GM18858 (cell line): ENCODE measurements around the gene KLF1.
A peak's percentile ranks its signal among the peaks of the same experiment; 100 is the strongest.
"Not testable (repeated sequence)": the region's sequence is repeated elsewhere in the genome, so short reads cannot be mapped to it uniquely, and the experiment has no call there.

Experiments used
- ATAC-seq: cut with Tn5 transposase; IDR thresholded peaks from one replicate; pipeline ENCODE4 v1.9.1; 2021; ENCODE audit not compliant: unreplicated experiment

KLF1 gene

DNA sequence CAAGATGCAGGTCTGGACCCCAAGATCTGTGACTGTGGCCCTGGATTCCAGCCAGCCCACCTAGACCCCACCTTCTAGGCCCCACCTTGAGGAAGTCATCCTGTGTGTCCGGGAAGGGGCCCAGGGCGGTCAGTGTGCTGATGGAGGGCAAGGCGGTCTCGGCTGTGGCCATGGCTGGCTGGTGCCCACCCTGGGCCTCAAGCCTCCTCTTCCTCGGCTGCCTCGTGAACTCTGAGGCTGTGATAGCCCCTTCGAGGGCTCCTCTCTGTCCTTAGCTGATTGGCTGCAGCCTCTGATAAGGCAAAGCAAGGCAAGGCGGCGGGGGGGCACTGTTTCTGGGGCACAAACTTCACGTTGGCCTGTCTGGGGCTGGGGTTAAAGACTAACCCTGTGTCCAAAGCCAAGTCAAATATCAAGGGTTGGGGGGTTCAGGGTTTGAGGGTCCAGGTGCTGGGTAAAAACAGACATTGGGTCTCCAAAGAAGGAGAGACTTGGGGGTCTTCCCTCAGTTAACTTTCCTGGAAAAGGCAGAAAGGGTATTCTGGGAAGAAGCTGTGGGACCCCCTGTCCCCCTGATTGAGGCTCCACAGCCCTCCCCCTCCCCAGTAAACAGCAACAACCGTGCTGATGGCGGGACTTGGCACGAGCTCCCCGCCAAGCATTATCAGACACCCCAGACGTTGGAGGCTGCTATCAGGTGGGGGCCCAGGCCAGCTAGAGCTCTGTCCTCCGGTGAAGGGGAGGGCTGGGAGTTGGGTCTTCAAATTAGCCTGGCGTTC lies at the start of gene KLF1:
TSS of gene KLF1 (minus strand) at position 233 of the 779 bp plus-strand sequence. CDS start at position 172, 61 bp downstream.
- ATAC-seq, result no peak

DNA sequence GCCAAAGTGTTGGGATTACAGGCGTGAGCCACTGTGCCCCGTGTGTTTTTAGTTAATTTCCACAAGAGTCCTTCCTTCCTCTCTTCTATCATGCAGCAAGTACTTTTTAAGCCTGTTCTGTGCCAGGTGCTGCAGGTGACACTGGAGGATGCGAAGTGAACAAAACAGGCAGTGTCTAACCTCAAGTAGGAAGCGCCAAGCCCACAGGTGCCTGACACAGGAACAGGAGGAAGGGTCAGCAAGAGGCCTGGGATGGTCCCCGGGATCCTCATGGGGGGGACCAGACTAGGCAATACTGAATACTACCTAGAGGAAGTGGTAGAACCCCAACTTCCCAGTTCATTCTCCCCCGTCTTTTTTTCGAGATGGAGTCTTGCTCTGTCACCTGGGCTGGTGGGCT lies 49.6 kb upstream of the KLF1 start:
- no peak for ATAC-seq

DNA sequence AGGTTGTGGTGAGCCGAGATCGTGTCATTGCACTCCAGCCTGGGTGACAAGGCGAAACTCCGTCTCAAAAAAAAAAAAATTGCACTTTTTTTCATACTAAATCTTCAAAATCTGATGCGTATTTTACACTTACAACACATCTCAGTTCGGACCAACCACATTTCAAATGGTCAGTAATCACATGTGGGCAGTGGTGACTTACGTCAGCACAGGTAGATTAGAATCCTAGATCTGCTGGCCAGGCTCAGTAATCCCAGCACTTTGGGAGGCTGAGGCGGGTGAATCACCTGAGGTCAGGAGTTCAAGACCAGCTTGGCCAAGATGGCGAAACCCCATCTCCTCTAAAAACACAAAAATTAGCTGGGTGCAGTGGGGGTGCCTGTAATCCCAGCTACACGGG lies 48.1 kb upstream of the KLF1 start:
- no peak for ATAC-seq

DNA sequence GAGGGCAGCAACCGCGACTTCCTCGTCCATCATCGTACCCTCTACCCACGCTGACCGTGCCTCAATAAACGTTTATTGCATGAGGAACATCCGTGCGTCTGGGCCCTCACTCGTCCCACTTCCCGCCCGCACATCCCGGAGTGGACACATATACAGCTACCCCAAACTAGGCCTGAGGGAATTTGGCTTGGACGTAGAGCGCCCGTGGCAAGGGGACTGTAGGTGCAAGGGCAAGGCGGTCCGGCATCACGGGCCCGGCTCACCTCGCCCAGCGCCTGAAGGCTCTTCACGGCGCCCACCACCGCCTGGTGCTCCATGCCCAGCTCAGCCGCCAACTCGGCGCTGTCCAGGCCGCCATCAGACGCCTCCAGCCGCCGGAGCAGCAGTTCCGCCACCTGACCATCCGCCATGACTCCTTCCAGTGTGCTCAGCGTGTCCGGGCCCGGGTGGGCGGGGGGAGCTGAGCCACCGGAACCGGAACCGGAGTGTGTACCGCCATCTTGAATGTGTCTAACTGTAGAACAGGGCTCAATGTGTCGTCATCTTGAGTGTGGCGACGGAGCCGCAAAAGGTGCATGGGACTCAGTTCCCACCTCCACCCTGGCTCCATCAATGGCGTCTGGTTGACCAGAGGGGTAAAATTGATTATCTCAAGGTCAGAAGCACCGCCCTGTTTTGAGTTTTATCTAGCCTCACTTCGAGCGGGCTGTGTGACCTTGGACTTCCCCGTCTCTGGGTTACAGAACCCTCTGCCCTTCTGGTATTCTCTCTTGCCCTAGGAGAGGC lies 46.5 kb upstream of the KLF1 start, which contains the start of gene FARSA:
TSS of gene FARSA (minus strand) at position 425 of the 786 bp plus-strand sequence. CDS start at position 410, 15 bp downstream.
- peak; percentile 29 for ATAC-seq

DNA sequence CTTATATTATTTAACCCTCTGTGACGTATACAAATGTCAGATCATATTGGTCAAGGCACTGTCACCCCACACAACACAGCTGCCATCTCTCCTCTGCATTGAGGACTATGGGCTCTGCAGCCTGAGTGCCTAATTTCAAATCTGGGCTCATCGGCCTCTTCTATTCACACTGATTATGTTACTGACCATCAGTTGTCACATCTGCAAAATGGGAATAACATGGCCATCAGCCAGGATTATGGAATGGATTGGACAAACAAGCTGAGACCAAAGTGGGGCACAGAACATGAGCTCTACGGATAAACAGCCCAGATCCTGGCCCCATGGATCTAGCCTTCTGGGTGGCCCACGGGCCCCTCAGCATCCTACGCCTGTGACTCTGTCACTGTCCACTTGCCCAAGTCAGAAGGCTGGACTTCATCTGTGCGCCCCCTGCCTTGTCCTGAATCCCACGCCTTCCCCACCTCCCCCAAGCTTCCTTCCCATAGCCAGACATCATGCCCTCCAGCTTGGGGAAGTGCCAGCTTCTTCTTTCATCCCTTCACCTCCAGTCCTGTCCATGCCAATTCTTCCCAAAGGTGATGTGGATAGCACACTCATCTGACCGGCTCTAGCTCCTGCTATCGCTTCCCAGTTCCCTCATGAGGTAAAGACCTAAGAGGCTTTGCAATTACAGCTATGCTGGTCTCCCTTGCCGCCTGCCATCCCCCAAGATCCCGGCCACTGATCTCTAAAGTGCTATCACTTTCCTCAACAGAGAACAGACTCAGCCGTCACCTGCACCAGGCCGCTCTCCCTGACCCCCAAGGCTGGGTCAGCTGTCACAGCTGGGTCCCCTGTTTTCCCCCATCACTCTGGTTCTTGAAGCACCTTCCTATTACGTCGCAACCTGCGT lies 45.6 kb upstream of the KLF1 start:
- ATAC-seq, result no peak

DNA sequence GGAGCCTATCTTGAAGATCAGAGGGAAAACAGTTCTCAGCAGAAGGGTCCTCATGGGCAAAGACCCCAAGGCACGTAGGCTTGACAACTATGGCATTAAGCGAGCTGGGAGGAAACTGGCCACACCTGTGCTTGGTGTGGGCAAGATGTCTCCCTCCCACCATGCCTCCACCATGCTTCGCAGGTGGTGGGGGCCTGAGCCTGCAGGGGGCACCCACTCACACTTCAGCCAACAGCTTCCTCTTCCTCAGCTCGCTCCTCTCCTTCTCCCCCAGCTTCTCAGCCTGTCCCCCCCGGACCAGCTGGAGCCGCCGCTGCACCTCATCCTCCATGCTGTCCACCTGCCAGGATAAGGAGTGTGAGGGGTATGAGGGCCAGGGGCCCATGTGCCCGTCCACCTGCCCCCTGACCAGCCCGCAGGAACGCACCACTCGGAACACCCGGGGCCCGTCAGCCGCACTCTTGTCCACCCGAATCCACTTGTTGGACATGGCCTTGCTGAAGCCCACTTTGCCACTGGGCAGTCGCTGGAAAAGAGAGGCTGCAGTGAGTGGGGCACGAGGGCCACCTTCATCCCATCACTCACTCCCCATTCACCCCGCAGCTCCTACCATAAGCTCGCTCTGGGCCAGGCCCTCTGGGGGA lies 43.1 kb upstream of the KLF1 start:
- ATAC-seq, result no peak

DNA sequence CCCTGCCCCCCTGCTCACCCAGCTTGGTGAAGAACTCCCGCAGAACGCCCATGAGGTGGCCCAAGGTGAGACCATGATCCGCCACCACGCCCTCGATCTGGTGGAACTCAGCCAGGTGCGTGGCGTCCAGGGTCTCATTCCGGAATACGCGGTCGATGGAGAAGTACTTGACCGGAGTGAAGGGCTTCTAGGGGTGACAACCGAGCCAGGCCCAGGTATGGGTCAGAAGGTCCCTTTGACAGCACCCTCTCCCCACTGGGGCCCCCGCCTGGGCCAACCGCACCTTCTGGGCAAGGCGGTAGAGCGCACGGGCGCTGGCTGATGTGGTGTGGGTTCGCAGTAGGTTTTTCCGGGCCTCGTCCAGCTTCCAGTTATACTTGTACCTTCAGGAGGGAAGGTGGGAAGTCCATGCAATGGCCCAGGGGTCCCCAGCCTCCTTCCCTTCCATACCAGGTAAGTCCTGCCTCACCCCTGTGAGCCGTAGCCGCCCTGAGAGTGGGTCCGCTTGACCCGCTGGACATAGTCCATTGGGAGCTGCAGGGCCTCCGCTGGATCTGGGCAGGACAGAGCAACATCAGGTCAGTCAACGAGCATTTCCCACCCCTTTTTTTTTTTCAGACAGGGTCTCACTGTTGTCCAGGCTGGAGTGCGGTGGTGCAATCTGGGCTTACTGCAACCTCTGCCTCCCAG lies 37.8 kb upstream of the KLF1 start:
- no peak for ATAC-seq

DNA sequence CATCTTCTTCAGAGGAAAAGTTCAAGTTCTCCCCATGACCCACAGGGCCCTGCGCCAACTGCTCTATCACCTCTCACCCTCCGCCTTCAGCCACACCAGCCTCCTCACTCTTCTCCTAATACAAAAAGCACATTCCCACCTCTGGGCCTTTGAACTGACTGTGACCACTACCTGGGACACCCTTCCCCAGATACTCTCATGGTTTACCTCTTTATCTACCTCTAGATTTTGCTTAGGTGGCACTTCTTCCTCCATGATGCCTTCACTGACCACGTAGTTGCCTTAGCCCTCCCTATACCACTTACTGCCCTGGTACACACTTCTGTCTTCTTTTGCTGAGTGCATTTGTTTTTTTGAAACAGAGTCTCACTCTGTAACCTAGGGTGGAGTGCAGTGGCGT lies 36.0 kb upstream of the KLF1 start:
- ATAC-seq, result no peak

DNA sequence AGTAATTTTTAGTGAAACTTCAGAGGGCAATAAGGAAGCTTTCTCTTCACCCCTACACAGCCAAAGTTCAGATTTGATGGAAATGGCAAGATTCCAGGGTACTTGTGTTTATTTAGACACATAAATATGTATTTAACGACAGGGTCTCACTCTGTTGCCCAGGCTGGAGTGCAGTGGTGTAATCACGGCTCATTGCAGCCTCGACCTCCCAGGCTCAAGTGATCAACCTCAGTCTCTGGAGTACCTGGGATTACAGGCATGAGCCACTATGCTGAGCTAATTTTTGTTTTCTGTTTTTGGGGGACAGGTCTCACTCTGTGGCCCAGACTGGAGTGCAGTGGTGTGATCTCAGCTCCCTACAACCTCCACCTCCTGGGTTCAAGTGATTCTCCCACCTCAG lies 34.0 kb upstream of the KLF1 start:
- no peak for ATAC-seq

DNA sequence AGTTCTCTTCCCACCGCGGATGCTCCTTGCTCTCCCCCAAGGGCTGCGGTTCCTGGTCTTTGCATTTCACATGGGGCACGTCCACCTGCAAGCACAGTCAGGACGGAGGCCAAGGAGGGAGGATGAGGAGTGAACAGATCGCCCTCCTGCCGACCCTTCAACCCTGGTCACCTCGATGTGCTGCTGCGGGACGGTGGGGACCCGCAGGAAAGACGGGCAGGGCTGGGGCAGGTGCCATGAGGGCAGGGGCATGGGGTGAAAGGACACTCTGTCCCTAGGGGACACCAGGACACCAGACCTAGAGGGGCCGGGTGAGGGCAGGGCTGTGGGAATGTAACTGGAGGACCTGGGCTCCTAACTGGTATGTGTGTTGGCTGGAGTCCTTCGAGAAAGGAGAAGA lies 31.3 kb upstream of the KLF1 start:
- no peak for ATAC-seq

DNA sequence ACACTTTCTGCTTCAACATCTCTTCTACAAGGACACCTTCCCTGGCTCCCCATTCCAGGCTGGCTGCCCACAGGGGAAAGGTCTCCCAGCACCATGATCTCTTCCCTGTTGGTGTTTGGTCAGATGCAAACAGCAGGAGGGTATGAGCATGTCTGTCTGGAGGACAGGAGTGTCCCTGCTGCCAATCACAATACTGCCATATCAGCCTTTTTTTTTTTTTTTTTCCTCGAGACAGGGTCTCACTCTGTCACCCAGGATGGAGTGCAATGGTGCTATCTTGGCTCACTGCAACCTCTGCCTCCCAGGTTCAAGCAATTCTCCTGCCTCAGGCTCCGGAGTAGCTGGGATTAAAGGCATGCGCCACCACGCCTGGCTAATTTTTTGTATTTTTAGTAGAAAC lies 28.9 kb upstream of the KLF1 start:
- ATAC-seq, result not testable (repeated sequence)

DNA sequence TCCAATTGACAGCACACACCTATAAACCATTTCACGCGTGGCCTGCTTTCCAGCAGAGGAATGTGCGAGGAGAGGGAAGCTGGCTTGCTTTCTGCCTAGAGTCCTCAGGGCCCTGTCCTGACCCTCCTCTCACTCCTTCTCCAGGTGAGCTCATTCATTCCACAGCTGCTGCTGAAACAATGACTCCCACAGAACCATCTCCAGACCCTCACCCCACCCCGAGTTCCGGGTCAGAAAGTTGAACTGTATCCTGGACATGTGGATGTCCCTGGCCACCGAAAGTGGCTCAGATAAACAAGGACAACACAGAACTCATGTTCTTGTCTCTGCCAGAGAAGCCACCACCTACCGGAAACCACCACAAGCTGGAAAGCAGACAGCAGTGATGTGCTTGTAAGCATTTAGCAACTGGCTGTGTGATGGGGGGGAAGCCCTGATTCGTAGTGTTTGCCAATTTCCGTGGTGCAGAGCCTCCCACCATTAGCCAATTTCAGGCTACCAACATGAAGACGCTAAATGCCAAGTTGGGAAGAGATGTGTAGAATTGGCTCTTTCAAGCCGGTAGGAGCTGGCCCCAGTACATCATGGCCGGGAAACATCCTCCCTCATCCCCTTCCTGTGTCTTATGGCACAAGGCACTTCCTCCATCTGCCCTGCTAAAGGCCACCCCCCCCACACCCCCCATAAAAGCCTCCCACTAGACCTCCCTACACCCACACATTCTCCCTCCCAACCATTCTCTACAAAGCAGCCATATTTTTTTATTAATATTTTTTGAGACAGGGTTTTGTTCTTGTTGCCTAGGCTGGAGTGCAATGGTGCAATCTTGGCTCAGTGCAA lies 27.1 kb upstream of the KLF1 start:
- ATAC-seq, result no peak

DNA sequence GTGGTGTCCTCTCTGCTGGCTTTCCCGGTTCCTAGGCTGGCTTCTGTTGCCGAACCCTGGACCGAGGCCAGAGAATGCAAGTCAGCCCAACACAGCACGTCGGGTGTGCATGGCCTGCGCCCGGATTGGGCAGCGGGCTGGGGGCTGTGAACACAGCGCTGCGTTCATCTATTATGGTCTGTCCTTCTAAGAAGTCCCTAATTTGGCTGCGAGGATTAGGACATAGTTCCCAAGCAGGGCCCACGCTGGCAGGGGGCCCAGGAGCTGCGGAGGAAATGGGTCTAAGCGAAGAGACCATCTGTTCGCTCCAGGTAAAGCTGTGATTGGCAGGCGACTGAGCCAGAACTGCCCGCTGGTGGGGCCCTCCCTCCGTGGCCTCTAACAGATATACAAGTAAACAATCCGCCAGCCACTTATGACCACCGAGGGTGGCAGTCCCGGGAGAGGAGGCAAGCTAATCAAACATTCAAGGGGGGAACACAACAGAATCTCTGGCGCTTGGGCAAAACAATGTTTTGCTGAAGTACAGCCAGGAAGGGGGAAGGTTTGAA lies 26.1 kb upstream of the KLF1 start:
- no peak for ATAC-seq

DNA sequence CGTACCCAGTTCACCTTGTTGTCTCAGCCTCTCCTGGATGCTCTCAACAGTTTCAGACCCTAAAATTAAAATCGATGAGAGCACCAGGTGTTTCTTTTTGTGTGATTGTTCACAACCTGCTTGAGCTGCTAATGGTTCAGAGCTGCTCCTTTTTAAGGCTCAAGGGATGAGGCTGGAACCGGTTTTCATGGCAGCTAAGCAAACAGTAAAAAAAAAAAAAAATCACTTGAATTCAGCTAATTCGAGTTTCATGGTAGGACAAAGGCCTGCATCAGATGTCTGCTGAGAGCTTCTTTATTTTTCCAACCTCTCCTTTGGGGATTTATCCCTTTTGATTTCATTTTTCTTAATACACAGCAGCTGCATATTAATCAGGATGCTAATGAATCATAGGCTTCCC lies 25.6 kb upstream of the KLF1 start:
- ATAC-seq, result no peak

DNA sequence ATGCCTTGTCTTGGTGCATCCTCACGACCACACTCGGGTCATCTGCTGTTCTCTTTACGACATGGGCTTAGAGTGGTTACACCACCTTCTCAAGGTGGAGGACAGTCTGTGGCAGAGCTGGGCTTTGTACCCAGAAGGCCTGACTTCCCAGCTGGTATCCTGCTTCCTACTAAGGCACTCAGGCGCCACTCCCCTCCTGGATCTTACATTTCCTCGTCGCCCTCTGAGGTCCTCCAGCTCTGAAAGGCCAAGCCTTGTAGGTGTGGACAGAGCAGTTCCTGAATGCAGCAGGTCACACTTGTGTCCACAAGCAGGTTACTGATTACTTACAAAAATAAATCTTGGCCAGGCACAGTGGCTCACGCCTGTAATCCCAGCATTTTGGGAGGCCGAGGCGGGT lies 20.2 kb upstream of the KLF1 start:
- no peak for ATAC-seq

DNA sequence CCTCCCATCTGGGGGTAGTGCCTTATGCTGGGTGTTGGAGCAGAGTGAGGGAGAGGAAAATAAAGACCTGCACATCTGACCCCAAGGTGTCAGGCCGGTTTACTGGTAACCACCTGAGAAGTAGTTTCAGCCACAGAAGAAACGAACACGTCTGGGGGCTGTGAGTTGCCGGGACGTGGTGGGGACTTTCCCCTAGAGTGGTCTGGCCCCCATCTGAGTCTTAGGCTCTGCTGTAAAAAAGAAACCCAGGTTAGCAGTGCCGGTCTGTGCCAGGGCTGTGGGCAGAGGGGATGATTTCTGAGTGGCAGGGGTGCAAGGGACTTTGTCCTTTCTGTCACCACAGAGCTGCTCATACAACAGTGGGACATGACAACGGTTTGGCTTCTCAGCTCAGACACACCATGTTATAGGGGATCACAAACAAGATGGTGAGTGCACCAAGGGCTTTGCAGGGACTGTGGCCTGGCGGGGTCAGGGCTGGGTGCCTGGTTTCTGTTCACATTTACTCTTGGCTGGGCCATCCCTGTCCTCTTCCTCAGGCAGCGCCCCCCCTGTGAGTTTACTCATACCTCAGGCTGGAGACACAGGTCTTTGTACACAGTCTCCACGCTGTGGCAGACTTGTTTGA lies 13.0 kb upstream of the KLF1 start:
- ATAC-seq, result no peak

DNA sequence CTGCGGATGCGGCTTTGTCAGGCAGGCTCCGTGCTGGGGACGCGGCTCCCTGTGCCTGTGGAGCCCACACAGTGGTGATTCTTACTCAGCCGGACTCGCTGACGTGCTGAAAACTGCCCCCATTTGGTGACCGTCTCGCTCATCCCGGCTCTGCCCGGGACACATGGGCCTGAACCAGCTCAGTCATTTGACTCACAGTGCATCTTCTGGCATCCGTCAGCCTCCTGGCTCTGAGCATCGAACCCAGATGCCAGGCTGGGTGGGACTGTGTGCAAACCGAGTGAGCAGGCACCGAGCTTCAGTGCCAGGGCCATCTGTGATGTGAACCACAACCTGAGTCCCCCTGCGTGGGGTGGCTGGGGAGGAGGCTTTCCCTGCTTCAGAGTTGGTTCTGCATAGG lies 9.5 kb upstream of the KLF1 start:
- ATAC-seq, result no peak

DNA sequence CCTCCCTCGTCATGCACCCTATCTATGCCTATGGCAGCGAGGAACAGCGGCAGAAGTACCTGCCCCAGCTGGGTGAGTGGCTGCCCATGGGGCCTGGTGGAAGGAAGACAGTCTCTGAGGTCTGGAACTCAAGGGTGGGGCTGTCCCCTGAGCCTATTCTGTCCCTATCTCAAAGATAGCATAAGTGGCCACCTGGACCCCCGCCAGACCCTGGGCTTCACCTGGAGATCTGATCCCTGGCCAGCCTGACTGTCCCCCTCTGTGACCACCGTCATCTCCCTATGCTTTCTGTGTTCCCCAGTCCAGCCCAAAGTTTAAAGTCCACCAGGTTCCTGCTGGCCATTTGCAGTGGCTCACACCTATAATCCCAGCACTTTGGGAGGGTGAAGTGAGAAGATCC lies 6.6 kb upstream of the KLF1 start:
- ATAC-seq, result no peak
